Upper lobe of left lung (tissue), 4 donors: ENCODE data around the gene CCDC112.

Experiments
- EP300 ChIP-seq, 4 donors: sonication (generic); formaldehyde crosslinking; IDR thresholded peaks; one replicate each; pipeline ENCODE4 v1.5.1; 2017; ENCODE audit warnings: antibody characterized with exemption in 4 of 4, control low read depth in 2 of 4
- POLR2A ChIP-seq, 4 donors: fragments of 450-650 bp; IDR thresholded peaks; one replicate each; pipeline ENCODE4 v1.5.1; 2016 to 2017; ENCODE audit warnings: antibody characterized with exemption in 4 of 4, mild to moderate bottlenecking in 2 of 4
- POLR2AphosphoS5 ChIP-seq, 2 donors: sonication (generic); formaldehyde crosslinking; IDR thresholded peaks; one replicate each; pipeline ENCODE4 v1.5.1; 2017; ENCODE audit warnings: antibody characterized with exemption in 2 of 2
- TF ChIP-seq, protein P1 (sequence below), 6 experiments: fragments of 450-650 bp in 4 of 6; fragments of 200-600 bp in 2 of 6; sonication (generic) in 2 of 6; IDR thresholded peaks; one replicate each; pipeline ENCODE4 v1.5.1; 2016 to 2019; ENCODE audit warnings: antibody characterized with exemption in 6 of 6

DNA sequence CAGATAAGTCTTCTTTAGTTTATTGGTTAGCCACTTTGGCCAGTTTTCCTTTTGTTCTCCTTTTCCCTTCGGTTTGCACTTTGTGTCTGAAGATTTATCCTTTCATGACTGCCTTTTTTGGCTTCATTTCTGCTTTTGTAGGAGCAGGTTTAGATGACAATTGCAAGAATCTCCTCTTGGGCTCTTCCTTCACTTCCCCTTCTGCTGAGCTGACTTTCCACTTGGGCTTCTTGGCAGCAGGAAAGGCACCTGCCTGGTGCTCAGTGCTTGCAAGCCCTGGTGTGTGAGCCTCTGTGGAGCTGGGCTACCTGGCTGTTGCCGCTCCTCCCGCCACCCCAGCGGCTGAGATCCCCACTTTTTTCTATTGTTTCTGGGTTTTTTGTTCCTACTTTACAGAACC lies 7.3 kb downstream of the CCDC112 start:
- no peak for TF ChIP-seq POLR2A (IDR thresholded peaks at IDR 0.05)
- TF ChIP-seq EP300 (IDR thresholded peaks at IDR 0.05), result no peak
- TF ChIP-seq, protein P1, sequence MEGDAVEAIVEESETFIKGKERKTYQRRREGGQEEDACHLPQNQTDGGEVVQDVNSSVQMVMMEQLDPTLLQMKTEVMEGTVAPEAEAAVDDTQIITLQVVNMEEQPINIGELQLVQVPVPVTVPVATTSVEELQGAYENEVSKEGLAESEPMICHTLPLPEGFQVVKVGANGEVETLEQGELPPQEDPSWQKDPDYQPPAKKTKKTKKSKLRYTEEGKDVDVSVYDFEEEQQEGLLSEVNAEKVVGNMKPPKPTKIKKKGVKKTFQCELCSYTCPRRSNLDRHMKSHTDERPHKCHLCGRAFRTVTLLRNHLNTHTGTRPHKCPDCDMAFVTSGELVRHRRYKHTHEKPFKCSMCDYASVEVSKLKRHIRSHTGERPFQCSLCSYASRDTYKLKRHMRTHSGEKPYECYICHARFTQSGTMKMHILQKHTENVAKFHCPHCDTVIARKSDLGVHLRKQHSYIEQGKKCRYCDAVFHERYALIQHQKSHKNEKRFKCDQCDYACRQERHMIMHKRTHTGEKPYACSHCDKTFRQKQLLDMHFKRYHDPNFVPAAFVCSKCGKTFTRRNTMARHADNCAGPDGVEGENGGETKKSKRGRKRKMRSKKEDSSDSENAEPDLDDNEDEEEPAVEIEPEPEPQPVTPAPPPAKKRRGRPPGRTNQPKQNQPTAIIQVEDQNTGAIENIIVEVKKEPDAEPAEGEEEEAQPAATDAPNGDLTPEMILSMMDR (IDR thresholded peaks at IDR 0.05), result no peak
- no peak for TF ChIP-seq POLR2AphosphoS5 (IDR thresholded peaks at IDR 0.05)
